Thyroid gland (tissue), 4 donors: ENCODE measurements around the gene VPS9D1. TPM values are rescaled to one million over a fixed set of nuclear protein-coding genes. Genes with fewer than 3 reads are reported as not detected.
"Not testable (repeated sequence)": the region's sequence is repeated elsewhere in the genome, so short reads cannot be mapped to it uniquely, and the experiment has no call there.

Experiments used
- DNase-seq, 2 donors: peaks; one replicate each; pipeline ENCODE4 v3.0.0-alpha.2; 2019
- H3K27ac ChIP-seq, 3 donors: fragments of 200-600 bp; sonication (generic); 1 replicate in 2 of 3; 2 replicates in 1 of 3; pipeline ENCODE4 v1.5.1; 2016 to 2019; ENCODE audit warnings: mild to moderate bottlenecking in 1 of 3, moderate library complexity in 1 of 3
- H3K27me3 ChIP-seq: fragments of 200-600 bp; sonication (generic); one replicate; pipeline ENCODE4 v1.5.1; 2019
- H3K36me3 ChIP-seq, 2 donors: fragments of 200-600 bp; sonication (generic); one replicate each; pipeline ENCODE4 v1.5.1; 2016 to 2019
- H3K4me1 ChIP-seq, 2 donors: fragments of 200-600 bp; sonication (generic); one replicate each; pipeline ENCODE4 v1.5.1; 2017 to 2019
- H3K4me3 ChIP-seq, 3 donors: fragments of 200-600 bp; sonication (generic); replicated peaks in 1 of 3; 1 replicate in 2 of 3; 2 replicates in 1 of 3; pipeline ENCODE4 v1.5.1; 2016; ENCODE audit warnings: mild to moderate bottlenecking in 1 of 3
- H3K9me3 ChIP-seq: fragments of 200-600 bp; sonication (generic); one replicate; pipeline ENCODE4 v1.5.1; 2017
- CTCF ChIP-seq, 6 experiments: fragments of 200-600 bp in 3 of 6; fragments of 450-650 bp in 3 of 6; sonication (generic) in 3 of 6; IDR thresholded peaks; one replicate each; pipeline ENCODE4 v1.5.1; 2016 to 2019; ENCODE audit warnings: antibody characterized with exemption in 6 of 6, mild to moderate bottlenecking in 2 of 6, inconsistent platforms in 1 of 6, moderate library complexity in 1 of 6
- POLR2A ChIP-seq, 2 donors: fragments of 450-650 bp; IDR thresholded peaks; one replicate each; pipeline ENCODE4 v1.6.1; 2017; ENCODE audit warnings: antibody characterized with exemption in 2 of 2, mild to moderate bottlenecking in 2 of 2, moderate library complexity in 1 of 2
- WGBS, 2 donors: methylation state at CpG; one replicate each; pipeline ENCODE4 v1.1.5; 2017; 5-methylcytosine and 5-hydroxymethylcytosine counted together
- intact Hi-C: fragments of 100-400 bp; cut with DNase I; formaldehyde crosslinking; loops from one replicate; pipeline ENCODE4 v1.15.1; 2023
- total RNA-seq, 4 donors: library from RNA; depleted of rRNA; stranded (reverse); fragments of >200 nt; gene quantifications; one replicate each; pipeline ENCODE4 v1.2.3, GENCODE V29; 2016

The VPS9D1 gene
- total RNA-seq, 4 donors from 2014 or later, result 3.1 to 15.6 (median 9.0) TPM

DNA sequence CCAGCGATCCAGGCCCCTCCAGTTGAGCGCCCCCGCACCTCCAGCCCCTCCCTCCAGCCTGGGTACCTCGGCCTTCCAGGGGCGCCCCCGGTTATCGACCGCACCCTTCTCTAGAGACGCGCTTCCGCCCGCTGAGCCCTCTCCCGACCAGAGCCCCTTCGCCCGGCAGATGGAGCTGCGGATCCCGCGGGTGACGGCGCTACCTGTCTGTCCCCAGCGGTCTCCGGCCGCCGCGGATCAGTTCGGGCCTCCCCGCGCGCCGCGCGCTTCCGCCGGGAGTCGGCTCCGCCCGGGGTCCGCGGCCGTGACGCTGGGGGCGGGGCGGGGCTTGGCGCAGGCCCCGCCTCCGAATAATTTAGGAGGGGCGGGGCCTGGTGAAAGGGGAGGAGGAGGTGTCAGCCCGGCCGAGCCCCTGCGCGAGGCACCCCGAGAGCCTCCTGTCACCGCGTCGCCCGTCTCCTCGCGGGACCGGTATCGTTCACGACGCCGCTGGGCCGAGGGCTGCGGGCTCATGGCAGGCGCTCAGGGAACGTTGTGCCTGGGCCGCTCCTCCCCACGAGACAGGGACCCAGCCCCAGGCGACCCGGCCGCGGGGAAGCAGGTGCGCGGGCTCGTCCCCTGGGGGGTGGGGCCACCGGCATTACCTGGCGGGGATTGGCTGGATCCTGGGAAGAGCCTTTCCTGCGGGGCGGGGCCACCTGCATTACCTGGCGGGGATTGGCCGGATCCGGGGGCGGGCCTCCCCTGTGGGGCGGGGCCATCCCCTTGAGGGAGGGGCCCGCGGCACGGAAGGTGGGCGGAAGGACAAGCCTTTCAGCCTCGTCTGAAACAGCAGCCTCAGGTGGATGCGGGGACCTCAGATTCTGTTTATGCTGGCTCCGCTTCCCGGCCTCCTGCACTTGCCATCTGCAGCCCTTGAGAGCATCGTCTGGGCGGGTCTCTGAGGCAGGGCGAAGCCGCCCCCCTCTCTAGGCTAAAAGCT is 19.0 kb downstream of the VPS9D1 start, which contains the start of gene SPATA2L:
SPATA2L (minus strand) TSS at position 281 of the 982 bp plus-strand sequence. CDS start 473 bp downstream, outside the sequence.
- peak; percentile 52 to 93 for TF ChIP-seq POLR2A (IDR thresholded peaks at IDR 0.05)
- TF ChIP-seq CTCF (IDR thresholded peaks at IDR 0.05), result no peak
- peak; percentile 98 for DNase-seq
- H3K4me3 ChIP-seq, result peak within 1 kb of the TSS; percentile 51 to 78 (median 66)
- intact Hi-C loops, result loop anchor here (10.0 kb wide), 1 partner anchor 163 kb away; no protein-coding TSS in a partner anchor
- H3K27me3 ChIP-seq, result no peaks in the 10 kb centered on the region
- H3K36me3 ChIP-seq, result no peaks in the 10 kb centered on the region
- peaks cover 11 to 20% of the 10 kb centered on the region in 2 donors for H3K4me1 ChIP-seq
- WGBS, 2 donors, result 0 to 2% methylated on average over 6 to 8 of the region's 97 CpGs
- H3K9me3 ChIP-seq, result no peaks in the 10 kb centered on the region
- peak within 1 kb of the TSS; percentile 70 to 94 (median 75) for H3K27ac ChIP-seq

GRCh38 chr16:89700649-89701424 is 19.9 kb downstream of the VPS9D1 start:
- TF ChIP-seq CTCF (IDR thresholded peaks at IDR 0.05) (peak in 2 of 6 experiments; percentile 7 to 20), POLR2A (IDR thresholded peaks at IDR 0.05) (no peak)
- intact Hi-C loops, result loop anchor here (10.0 kb wide), 1 partner anchor 164 kb away; no protein-coding TSS in a partner anchor
- H3K27me3 ChIP-seq, result no peaks in the 10 kb centered on the region
- peak overlapping the region; percentile 70 to 94 (median 75) for H3K27ac ChIP-seq
- no peaks in the 10 kb centered on the region for H3K9me3 ChIP-seq
- H3K4me1 ChIP-seq, result peaks cover 11 to 20% of the 10 kb centered on the region in 2 donors
- no peaks in the 10 kb centered on the region for H3K36me3 ChIP-seq
- WGBS, 2 donors, result 5% methylated on average over 3 to 15 of the region's 78 CpGs
- DNase-seq, result peak; percentile 75
- peak overlapping the region; percentile 51 to 78 (median 66) for H3K4me3 ChIP-seq

DNA sequence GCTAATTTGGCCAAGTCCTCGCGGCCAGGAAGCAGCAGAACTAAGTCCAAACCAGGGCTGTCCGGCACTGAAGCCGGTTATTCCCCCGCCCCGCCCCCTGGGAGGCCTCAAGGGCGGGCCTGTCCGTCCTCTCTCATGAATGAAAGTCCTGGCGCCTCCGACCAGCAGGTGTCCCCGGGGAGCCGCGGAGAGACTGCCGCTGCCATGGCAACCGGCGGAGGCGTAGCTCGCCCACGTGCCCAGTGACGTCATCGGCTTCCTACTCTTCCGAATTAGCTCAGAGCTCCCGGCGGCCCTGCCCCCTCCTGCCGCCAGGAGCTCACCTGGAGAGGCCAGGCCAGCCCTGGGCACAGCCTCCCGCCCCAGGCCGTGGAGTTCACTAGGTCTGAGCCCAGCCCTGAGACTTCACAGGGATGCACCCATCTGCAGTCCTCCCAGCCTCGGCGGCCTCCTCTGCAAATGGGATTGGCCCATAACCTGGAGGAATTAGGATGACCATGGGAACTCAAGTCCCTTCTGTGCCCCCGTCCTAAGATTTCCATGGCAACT is 20.5 kb downstream of the VPS9D1 start:
- H3K9me3 ChIP-seq, result no peaks in the 10 kb centered on the region
- peak overlapping the region; percentile 70 to 94 (median 75) for H3K27ac ChIP-seq
- no peaks in the 10 kb centered on the region for H3K27me3 ChIP-seq
- peak; percentile 13 to 75 for TF ChIP-seq POLR2A (IDR thresholded peaks at IDR 0.05)
- peak; percentile 15 to 98 (median 86) for TF ChIP-seq CTCF (IDR thresholded peaks at IDR 0.05)
- peaks cover 11 to 20% of the 10 kb centered on the region in 2 donors for H3K4me1 ChIP-seq
- intact Hi-C loops, result loop anchor here (10.0 kb wide), 1 partner anchor 165 kb away; no protein-coding TSS in a partner anchor
- peak overlapping the region in 2 of 3 donors; percentile 66 to 78 for H3K4me3 ChIP-seq
- H3K36me3 ChIP-seq, result no peaks in the 10 kb centered on the region
- 0% methylated on average over 2 to 3 of the region's 30 CpGs for WGBS, 2 donors
- DNase-seq, result peak; percentile 100

DNA sequence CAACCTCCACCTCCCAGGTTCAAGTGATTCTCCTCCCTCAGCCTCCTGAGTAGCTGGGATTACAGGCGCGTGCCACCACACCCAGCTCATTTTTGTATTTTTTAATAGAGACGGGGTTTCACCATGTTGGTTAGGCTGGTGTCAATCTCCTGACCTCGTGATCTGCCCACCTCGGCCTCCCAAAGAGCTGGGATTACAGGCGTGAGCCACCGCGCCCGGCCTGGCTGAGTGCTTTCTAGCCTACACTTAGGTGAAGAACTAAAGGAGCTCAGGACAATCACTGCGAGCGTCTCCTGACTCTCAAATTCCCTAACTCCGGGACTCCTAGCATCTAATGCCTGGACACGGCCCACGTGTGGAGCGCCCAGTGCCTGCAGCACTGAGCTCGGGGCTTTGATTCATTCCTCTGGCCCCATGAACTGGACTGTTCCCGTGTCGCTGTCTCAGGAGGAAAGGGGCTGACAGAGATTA is 21.0 kb downstream of the VPS9D1 start:
- WGBS, 2 donors, result 75 to 79% methylated on average over 9 to 12 of the region's 18 CpGs
- intact Hi-C loops, result loop anchor here (10.0 kb wide), 1 partner anchor 165 kb away; no protein-coding TSS in a partner anchor
- H3K4me3 ChIP-seq, H3K36me3 ChIP-seq, DNase-seq, H3K27me3 ChIP-seq, H3K9me3 ChIP-seq: not testable (repeated sequence)
- peak overlapping the region in 2 of 3 donors; percentile 9 to 27 for H3K27ac ChIP-seq
- peaks cover 11 to 20% of the 10 kb centered on the region in 2 donors for H3K4me1 ChIP-seq

DNA sequence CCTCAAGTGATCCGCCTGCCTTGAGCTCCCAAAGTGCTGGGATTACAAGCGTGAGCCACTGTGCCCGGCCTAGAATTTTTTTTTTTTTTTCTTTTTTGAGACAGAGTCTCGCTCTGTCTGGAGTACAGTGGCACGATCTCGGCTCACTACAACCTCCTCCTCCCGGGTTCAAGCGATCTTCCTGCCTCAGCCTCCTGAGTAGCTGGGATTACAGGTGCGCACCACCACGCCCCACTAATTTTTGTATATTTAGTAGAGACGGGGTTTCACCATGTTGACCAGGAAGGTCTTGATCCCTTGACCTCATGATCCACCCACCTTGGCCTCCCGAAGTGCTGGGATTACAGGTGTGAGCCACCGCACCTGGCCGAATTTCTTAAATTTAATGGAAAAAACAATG is 22.0 kb downstream of the VPS9D1 start:
- DNase-seq, intact Hi-C loops: not testable (repeated sequence)
- WGBS, 2 donors, result 97 to 99% methylated on average over 14 of the region's 14 CpGs

More for the DNA sequence above, 22.0 kb downstream of the VPS9D1 start:
- H3K36me3 ChIP-seq, H3K27me3 ChIP-seq, H3K9me3 ChIP-seq, H3K4me3 ChIP-seq, H3K27ac ChIP-seq: not testable (repeated sequence)
- peaks cover 11 to 20% of the 10 kb centered on the region in 2 donors for H3K4me1 ChIP-seq
